H54 (cell line): ENCODE measurements around the gene POU6F2.

Experiments used
- DNase-seq: peaks from one replicate; pipeline ENCODE4 v3.0.0; 2011; ENCODE audit warnings: low spot score, mixed read lengths; ENCODE audit not compliant: insufficient read length
- FAIRE-seq: peaks from 3 replicates; lab custom pipeline; 2011; peaks lifted over from hg19 to GRCh38; lab: Jason Lieb, UNC
- POLR2A ChIP-seq: IDR thresholded peaks from 2 replicates; pipeline ENCODE4 v1.6.1; 2011; ENCODE audit warnings: low read depth, mild to moderate bottlenecking, low read length

The POU6F2 gene

GRCh38 chr7:39414224-39415035 lies 436.7 kb downstream of the POU6F2 start:
- DNase-seq (peak; percentile 84), FAIRE-seq (no peak)
- TF ChIP-seq POLR2A, result peak; percentile 92

DNA sequence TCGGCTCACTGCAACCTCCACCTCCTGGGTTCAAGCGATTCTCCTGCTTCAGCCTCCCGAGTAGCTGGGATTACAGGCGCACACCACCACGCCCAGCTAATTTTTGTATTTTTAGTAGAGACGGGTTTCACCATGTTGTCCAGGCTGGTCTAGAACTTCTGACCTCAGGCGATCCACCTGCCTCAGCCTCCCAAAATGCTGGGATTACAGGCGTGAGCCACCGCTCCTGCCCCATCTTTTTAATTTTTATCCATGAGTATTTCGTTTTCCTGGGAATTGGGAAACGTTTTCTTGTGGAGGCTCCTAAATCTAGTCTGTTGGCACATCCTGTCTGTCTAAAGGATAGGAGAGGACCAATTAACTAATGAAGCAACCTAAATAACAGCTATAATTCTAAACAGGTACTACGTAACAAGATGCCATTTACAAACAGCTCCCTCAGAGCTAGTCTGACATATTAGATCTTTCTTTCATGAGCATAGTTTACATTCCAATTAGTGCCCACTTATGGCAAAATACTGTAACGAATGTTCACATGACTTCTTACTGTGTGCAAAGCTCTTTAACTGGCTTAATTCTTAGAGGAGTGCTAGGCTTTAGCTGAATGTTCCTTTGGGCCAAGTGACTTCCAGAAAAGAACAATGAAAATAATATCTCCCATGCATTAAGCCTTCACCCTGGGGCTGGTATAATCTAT lies 437.5 kb downstream of the POU6F2 start:
- DNase-seq, result no peak
- no peak for FAIRE-seq
- TF ChIP-seq POLR2A, result no peak

- TF ChIP-seq POLR2A, result no peak
- DNase-seq, result no peak
- FAIRE-seq, result no peak
Measured at GRCh38 chr7:39416866-39417265, 439.2 kb downstream of the POU6F2 start.

- DNase-seq (no peak), FAIRE-seq (no peak)
- no peak for TF ChIP-seq POLR2A
Measured at GRCh38 chr7:39417642-39418041, 439.9 kb downstream of the POU6F2 start.

- TF ChIP-seq POLR2A, result no peak
- no peak for DNase-seq
- FAIRE-seq, result no peak
Measured at GRCh38 chr7:39421251-39421650, 443.5 kb downstream of the POU6F2 start.

DNA sequence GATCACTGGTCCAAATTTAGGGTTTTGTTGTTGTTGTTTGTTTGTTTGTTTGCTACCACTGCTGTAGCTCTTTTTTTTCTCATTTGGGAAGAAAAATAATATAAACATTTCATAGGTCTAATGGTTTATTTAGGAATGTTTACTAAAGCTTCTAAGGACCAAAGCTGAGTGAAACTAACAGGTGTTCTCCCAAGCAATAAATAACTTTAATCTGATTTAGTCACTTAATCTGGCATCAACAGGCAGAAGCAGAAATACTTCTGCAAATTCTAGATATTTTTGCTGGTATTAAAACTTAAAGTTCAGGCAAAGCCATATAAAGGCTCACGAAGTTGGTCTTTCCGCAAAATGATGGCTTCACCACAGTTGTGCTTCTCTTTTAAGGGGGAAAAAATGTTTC lies 444.0 kb downstream of the POU6F2 start:
- no peak for DNase-seq
- no peak for FAIRE-seq

GRCh38 chr7:39428221-39428620 lies 450.5 kb downstream of the POU6F2 start:
- FAIRE-seq, result peak; percentile 52
- TF ChIP-seq POLR2A, result no peak
- peak; percentile 70 for DNase-seq

More for the DNA sequence above, 444.0 kb downstream of the POU6F2 start:
- no peak for TF ChIP-seq POLR2A

GRCh38 chr7:39429421-39429820 lies 451.7 kb downstream of the POU6F2 start:
- DNase-seq (no peak), FAIRE-seq (no peak)
- TF ChIP-seq POLR2A, result no peak

DNA sequence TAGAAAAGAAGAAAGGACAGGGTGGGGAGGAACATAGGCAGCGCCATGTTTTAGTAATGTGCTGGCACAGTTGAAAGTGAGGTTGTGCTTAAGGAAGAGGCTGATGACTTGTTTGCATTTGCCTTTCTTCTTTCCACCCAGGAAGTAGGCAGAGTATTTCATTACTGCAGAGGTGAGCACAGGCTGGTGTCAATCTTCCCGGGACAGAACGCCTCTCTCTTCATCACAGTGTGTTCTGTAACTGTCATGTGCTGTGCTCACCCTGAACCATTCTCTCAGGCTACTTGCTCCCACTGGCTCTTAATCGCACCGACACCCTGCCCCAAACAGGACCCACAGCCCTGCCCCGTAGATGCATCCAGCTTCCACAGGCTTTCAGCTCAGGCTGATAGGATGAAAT lies 452.7 kb downstream of the POU6F2 start:
- FAIRE-seq (no peak), DNase-seq (no peak)
- TF ChIP-seq POLR2A, result no peak

- no peak for TF ChIP-seq POLR2A
- no peak for FAIRE-seq
- DNase-seq, result no peak
Measured at GRCh38 chr7:39430909-39431641, 453.4 kb downstream of the POU6F2 start.

- FAIRE-seq (no peak), DNase-seq (no peak)
- TF ChIP-seq POLR2A, result no peak
Measured at GRCh38 chr7:39432368-39432767, 454.7 kb downstream of the POU6F2 start.

- FAIRE-seq (no peak), DNase-seq (no peak)
- no peak for TF ChIP-seq POLR2A
Measured at GRCh38 chr7:39432807-39433416, 455.2 kb downstream of the POU6F2 start.

GRCh38 chr7:39433550-39433949 lies 455.8 kb downstream of the POU6F2 start:
- DNase-seq, result no peak

More at GRCh38 chr7:39433550-39433949, 455.8 kb downstream of the POU6F2 start:
- FAIRE-seq, result no peak
- no peak for TF ChIP-seq POLR2A
